ENCODE results near the gene MRPS23. TPM values are rescaled to one million over a fixed set of nuclear protein-coding genes. Genes with fewer than 3 reads are reported as not detected.

MRPS23 gene
- total and polyA plus RNA-seq, 2 of the 13 experiments (the other 11 are each of a cell fraction or from before 2014, with no cell fraction given) = 63.2 to 181 TPM

DNA sequence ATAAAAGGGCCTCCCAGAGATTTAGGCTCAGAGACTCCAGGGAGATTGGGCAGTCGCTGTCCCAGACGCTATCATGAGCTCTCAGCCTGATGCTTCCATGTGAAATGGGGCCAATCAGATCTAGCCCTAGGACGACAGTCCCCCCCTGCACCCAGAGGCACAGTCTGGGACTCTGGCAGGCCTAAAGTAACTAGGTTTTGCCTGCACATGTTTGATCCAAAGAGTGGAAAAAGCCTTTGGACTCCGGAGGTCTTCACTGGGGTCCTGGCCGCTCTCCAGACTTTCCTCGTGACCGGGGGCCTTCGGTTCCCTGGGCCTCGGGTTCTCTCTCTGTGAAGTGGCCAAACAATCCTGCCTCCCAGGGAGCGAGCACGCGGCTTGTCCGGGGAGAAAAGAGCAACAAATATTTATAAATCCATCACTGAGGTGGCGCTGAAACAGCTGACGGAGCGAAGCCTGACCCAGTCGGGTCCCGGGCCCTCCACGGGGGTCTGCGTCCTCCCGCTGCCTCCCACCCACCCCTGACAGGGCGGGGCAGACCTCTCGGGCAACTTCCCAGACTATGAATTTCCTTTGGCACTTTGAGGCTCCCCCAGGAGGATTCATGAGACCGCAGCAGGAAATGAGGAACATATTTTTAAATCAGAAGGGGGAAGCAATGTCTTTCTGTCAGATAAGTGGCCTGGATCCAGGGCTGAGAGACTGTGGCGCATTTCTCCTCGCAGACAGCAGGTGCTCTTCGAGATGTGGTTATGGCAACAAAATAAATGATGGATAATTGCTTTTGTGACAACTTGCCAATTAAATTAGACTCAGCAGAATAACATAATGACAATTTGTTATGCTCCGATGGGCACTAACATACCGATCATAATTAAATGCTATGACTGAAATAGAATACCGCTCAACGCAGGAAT is 38.9 kb downstream of the MRPS23 start (continued):
- TF ChIP-seq, protein P1, sequence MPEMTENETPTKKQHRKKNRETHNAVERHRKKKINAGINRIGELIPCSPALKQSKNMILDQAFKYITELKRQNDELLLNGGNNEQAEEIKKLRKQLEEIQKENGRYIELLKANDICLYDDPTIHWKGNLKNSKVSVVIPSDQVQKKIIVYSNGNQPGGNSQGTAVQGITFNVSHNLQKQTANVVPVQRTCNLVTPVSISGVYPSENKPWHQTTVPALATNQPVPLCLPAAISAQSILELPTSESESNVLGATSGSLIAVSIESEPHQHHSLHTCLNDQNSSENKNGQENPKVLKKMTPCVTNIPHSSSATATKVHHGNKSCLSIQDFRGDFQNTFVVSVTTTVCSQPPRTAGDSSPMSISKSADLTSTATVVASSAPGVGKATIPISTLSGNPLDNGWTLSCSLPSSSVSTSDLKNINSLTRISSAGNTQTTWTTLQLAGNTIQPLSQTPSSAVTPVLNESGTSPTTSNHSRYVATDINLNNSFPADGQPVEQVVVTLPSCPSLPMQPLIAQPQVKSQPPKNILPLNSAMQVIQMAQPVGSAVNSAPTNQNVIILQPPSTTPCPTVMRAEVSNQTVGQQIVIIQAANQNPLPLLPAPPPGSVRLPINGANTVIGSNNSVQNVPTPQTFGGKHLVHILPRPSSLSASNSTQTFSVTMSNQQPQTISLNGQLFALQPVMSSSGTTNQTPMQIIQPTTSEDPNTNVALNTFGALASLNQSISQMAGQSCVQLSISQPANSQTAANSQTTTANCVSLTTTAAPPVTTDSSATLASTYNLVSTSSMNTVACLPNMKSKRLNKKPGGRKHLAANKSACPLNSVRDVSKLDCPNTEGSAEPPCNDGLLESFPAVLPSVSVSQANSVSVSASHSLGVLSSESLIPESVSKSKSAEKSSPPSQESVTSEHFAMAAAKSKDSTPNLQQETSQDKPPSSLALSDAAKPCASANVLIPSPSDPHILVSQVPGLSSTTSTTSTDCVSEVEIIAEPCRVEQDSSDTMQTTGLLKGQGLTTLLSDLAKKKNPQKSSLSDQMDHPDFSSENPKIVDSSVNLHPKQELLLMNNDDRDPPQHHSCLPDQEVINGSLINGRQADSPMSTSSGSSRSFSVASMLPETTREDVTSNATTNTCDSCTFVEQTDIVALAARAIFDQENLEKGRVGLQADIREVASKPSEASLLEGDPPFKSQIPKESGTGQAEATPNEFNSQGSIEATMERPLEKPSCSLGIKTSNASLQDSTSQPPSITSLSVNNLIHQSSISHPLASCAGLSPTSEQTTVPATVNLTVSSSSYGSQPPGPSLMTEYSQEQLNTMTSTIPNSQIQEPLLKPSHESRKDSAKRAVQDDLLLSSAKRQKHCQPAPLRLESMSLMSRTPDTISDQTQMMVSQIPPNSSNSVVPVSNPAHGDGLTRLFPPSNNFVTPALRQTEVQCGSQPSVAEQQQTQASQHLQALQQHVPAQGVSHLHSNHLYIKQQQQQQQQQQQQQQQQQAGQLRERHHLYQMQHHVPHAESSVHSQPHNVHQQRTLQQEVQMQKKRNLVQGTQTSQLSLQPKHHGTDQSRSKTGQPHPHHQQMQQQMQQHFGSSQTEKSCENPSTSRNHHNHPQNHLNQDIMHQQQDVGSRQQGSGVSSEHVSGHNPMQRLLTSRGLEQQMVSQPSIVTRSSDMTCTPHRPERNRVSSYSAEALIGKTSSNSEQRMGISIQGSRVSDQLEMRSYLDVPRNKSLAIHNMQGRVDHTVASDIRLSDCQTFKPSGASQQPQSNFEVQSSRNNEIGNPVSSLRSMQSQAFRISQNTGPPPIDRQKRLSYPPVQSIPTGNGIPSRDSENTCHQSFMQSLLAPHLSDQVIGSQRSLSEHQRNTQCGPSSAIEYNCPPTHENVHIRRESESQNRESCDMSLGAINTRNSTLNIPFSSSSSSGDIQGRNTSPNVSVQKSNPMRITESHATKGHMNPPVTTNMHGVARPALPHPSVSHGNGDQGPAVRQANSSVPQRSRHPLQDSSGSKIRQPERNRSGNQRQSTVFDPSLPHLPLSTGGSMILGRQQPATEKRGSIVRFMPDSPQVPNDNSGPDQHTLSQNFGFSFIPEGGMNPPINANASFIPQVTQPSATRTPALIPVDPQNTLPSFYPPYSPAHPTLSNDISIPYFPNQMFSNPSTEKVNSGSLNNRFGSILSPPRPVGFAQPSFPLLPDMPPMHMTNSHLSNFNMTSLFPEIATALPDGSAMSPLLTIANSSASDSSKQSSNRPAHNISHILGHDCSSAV (CRISPR knock-in tag; IDR thresholded peaks at IDR 0.05; ENCODE audit: borderline replicate concordance) = no peak

DNA sequence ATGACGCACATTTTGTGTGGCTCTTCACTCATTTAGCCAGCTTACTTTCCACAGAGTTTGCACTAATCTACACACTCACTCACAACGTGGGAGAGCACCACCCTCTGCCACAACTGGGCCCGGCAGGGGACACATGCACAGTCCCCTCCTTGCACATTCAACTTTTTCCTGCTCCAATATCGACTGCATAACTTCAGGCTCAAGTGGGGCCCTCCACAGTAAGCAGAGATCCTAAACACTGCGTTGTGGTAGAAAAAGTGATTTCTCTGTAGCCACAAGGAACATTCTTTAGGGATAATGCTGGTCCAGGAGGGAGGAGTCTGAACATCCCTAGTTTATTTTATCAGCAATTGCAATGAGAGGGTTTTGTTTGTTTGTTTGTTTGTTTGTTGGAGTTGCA is 40.0 kb downstream of the MRPS23 start:
- in situ Hi-C loops (cut with HindIII; ENCODE audit: extremely low pct_ligation_motif_present, low pct_unique_long_range_greater_than_20kb) (no loop called here), intact Hi-C loops (cut with micrococcal nuclease; ENCODE audit: unreplicated experiment) (no loop called here)
- peaks cover 5 to 29% of the 10 kb centered on the region in 2 experiments; a peak in 4 of 5 replicates for H3K27me3 ChIP-seq (ENCODE audit: control insufficient read depth in 1 of 2, insufficient read depth in 2 of 2, low read length in 2 of 2)
- no peaks in the 10 kb centered on the region for H3K79me2 ChIP-seq (ENCODE audit: insufficient read depth, low read length)
- H2AFZ ChIP-seq (ENCODE audit: low read length) = no peak overlapping the region
- no peaks in the 10 kb centered on the region for H4K20me1 ChIP-seq (ENCODE audit: insufficient read depth, low read length)
- FAIRE-seq (peak; percentile 30), DNase-seq (ENCODE audit: low spot score) (no peak), ATAC-seq (no peak)
- no peak overlapping the region for H3K9ac ChIP-seq (ENCODE audit: insufficient read depth, low read depth, low read length)
- H3K27ac ChIP-seq (ENCODE audit: extremely low read length, insufficient read depth, low read length) = no peak overlapping the region
- WGBS (ENCODE audit: low lambda C conversion rate) = 54% methylated on average over 5 of the region's 5 CpGs
- H3K4me2 ChIP-seq (ENCODE audit: low read depth, low read length) = no peak overlapping the region
- H3K4me3 ChIP-seq (replicated peaks in 1 of 3; ENCODE audit: insufficient read depth in 1 of 3, low read depth in 2 of 3, low read length in 3 of 3) = no peak overlapping the region
- peaks cover 17% of the 10 kb centered on the region for H3K4me1 ChIP-seq (ENCODE audit: insufficient read depth, low read length)
- H3K9me3 ChIP-seq (ENCODE audit: low read length) = no peaks in the 10 kb centered on the region
- ChIA-PET POLR2A (no interaction called here), CTCF (ENCODE audit: low intra/inter-chr PET ratio, low total read pairs) (no interaction called here)
- H3K36me3 ChIP-seq (replicated peaks in 1 of 2; ENCODE audit: control insufficient read depth in 1 of 2, insufficient read depth in 2 of 2, low read length in 2 of 2) = no peaks in the 10 kb centered on the region
- no TSS peak for BruUV-seq (replicated peaks)
- TF ChIP-seq ZNF232 (CRISPR knock-in tag; IDR thresholded peaks at IDR 0.05; ENCODE audit: borderline replicate concordance) (no peak), ZNF160 (CRISPR knock-in tag; IDR thresholded peaks at IDR 0.05) (no peak), ZZZ3 (CRISPR knock-in tag; IDR thresholded peaks at IDR 0.05; ENCODE audit: borderline replicate concordance) (no peak), ZFP1 (CRISPR knock-in tag; IDR thresholded peaks at IDR 0.05) (no peak), ZNF879 (CRISPR knock-in tag; IDR thresholded peaks at IDR 0.05) (no peak)
- TF ChIP-seq, protein P2, sequence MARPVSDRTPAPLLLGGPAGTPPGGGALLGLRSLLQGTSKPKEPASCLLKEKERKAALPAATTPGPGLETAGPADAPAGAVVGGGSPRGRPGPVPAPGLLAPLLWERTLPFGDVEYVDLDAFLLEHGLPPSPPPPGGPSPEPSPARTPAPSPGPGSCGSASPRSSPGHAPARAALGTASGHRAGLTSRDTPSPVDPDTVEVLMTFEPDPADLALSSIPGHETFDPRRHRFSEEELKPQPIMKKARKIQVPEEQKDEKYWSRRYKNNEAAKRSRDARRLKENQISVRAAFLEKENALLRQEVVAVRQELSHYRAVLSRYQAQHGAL (CRISPR knock-in tag; IDR thresholded peaks at IDR 0.05; ENCODE audit: not compliant biosample characterization) = no peak
- TF ChIP-seq, protein P3, sequence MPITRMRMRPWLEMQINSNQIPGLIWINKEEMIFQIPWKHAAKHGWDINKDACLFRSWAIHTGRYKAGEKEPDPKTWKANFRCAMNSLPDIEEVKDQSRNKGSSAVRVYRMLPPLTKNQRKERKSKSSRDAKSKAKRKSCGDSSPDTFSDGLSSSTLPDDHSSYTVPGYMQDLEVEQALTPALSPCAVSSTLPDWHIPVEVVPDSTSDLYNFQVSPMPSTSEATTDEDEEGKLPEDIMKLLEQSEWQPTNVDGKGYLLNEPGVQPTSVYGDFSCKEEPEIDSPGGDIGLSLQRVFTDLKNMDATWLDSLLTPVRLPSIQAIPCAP (CRISPR knock-in tag; IDR thresholded peaks at IDR 0.05; ENCODE audit: low read depth) = no peak
- TF ChIP-seq, protein P4, sequence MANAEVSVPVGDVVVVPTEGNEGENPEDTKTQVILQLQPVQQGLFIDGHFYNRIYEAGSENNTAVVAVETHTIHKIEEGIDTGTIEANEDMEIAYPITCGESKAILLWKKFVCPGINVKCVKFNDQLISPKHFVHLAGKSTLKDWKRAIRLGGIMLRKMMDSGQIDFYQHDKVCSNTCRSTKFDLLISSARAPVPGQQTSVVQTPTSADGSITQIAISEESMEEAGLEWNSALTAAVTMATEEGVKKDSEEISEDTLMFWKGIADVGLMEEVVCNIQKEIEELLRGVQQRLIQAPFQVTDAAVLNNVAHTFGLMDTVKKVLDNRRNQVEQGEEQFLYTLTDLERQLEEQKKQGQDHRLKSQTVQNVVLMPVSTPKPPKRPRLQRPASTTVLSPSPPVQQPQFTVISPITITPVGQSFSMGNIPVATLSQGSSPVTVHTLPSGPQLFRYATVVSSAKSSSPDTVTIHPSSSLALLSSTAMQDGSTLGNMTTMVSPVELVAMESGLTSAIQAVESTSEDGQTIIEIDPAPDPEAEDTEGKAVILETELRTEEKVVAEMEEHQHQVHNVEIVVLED (CRISPR knock-in tag; IDR thresholded peaks at IDR 0.05; ENCODE audit: borderline replicate concordance) = no peak

All from HepG2 (cell line).